Measurements from ENCODE around the gene KCNJ6. TPM values are rescaled to one million over a fixed set of nuclear protein-coding genes. Genes with fewer than 3 reads are reported as not detected.
"Not testable (repeated sequence)": the region's sequence is repeated elsewhere in the genome, so short reads cannot be mapped to it uniquely, and the experiment has no call there.

Gene KCNJ6
- total RNA-seq, 2 donors from 2014 or later = not detected

- not testable (repeated sequence) for H3K27me3 Mint-ChIP-seq (ENCODE audit: low read depth); DNase-seq; H3K9me3 Mint-ChIP-seq; H3K4me3 Mint-ChIP-seq; ATAC-seq (replicated peaks in 1 of 2); H3K4me1 Mint-ChIP-seq (ENCODE audit: low read depth); H3K27ac Mint-ChIP-seq; H3K36me3 Mint-ChIP-seq (ENCODE audit: insufficient read depth in 2 of 2)
Observed at GRCh38 chr21:37591994-37592393, 324.3 kb downstream of the KCNJ6 start.

GRCh38 chr21:37590836-37591235, 325.4 kb downstream of the KCNJ6 start:
- not testable (repeated sequence) for H3K9me3 Mint-ChIP-seq; H3K4me1 Mint-ChIP-seq (ENCODE audit: low read depth); H3K36me3 Mint-ChIP-seq (ENCODE audit: insufficient read depth in 2 of 2); H3K4me3 Mint-ChIP-seq; ATAC-seq (replicated peaks in 1 of 2); H3K27ac Mint-ChIP-seq; DNase-seq; H3K27me3 Mint-ChIP-seq (ENCODE audit: low read depth)

DNA sequence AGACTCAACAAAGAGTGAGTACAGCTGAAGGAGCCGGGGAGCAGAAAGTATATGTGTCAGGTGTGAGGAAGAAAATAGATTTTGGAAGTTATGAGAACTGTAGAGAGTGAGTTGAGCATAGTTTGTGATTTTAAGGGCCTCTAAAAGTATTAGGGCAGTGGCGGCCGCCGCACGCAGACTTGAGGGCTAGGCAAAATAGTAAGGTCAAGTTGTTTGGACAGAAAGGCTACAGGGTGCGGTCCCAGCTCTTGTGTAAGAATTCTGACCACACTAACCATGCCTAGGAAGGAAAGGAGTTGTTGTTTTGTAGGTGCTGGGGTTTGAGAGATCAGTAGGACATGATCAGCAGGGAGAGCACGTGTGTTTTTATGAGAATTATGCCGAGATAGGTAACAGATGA, 327.6 kb downstream of the KCNJ6 start:
- H3K27me3 Mint-ChIP-seq (ENCODE audit: low read depth); ATAC-seq (replicated peaks in 1 of 2); H3K9me3 Mint-ChIP-seq; H3K4me3 Mint-ChIP-seq; DNase-seq; H3K27ac Mint-ChIP-seq; H3K36me3 Mint-ChIP-seq (ENCODE audit: insufficient read depth in 2 of 2); H3K4me1 Mint-ChIP-seq (ENCODE audit: low read depth): not testable (repeated sequence)

DNA sequence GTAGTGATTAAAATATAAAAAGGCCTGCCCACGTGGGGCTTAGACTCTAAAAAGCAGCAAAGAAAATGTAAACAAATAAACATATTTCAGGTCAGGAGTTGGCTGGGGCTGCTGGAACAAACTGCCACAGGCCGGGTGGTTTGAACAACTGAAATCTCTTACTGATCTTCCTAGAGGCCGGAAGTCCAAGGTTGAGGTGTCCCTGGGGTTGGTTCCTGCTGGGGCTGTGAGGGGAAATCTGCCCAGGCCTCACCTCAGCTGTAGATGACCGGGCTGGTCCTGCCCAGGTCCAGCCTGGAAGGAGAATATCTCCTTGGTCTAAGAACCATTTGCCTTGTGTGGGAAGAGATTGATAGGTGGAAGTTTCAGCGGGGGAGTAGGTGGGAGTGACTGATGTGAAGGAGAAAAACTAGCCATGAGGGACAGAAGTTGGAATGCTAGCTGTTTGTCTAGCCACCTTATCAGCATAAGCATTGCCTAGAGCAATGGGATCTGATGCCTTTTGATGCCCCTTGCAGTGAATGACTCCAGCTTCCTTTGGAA, 328.6 kb downstream of the KCNJ6 start:
- H3K4me1 Mint-ChIP-seq (ENCODE audit: low read depth) = peaks cover 7% of the 10 kb centered on the region
- DNase-seq (no peak), ATAC-seq (replicated peaks in 1 of 2) (no peak)
- no peaks in the 10 kb centered on the region for H3K27me3 Mint-ChIP-seq (ENCODE audit: low read depth)
- no peaks in the 10 kb centered on the region for H3K9me3 Mint-ChIP-seq
- H3K27ac Mint-ChIP-seq = no peak overlapping the region
- H3K36me3 Mint-ChIP-seq (ENCODE audit: insufficient read depth in 2 of 2) = no peaks in the 10 kb centered on the region
- no peak overlapping the region for H3K4me3 Mint-ChIP-seq

GRCh38 chr21:37587203-37587602, 329.1 kb downstream of the KCNJ6 start:
- H3K4me1 Mint-ChIP-seq (ENCODE audit: low read depth) = peaks cover 12% of the 10 kb centered on the region
- H3K27ac Mint-ChIP-seq = no peak overlapping the region
- H3K36me3 Mint-ChIP-seq (ENCODE audit: insufficient read depth in 2 of 2) = no peaks in the 10 kb centered on the region
- H3K27me3 Mint-ChIP-seq (ENCODE audit: low read depth) = peaks cover 4% of the 10 kb centered on the region
- DNase-seq = no peak
- H3K4me3 Mint-ChIP-seq = no peak overlapping the region
- no peak for ATAC-seq (replicated peaks in 1 of 2)
- H3K9me3 Mint-ChIP-seq = no peaks in the 10 kb centered on the region

DNA sequence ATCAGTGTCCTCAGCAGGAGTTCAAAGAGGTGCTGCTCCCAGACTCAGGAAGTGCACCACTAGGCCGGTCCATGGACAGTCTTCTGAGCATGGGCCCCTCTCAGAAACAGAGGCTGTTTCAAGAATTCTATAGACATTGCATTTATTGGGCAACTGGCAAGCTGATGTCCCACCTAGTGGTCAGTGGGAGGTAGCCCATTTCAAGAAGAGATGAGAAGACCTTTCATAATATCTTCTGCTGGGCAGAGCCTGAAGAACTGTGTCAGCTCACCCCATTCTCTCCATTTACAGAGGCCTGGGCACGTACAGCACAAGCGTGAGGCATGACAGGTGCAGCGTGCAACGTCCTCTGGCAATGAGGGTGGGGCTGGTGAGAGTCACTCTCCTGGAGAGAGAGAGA, 333.7 kb downstream of the KCNJ6 start:
- Mint-ChIP-seq H3K4me3 (no peak overlapping the region), H3K4me1 (ENCODE audit: low read depth) (peaks cover 12% of the 10 kb centered on the region), H3K27ac (peak overlapping the region; percentile 44), H3K36me3 (ENCODE audit: insufficient read depth in 2 of 2) (peaks cover 5 to 6% of the 10 kb centered on the region in 2 donors), H3K9me3 (peaks cover 0 to 2% of the 10 kb centered on the region in 2 donors), H3K27me3 (ENCODE audit: low read depth) (peaks cover 18% of the 10 kb centered on the region)
- ATAC-seq (replicated peaks in 1 of 2) = peak in 1 of 2 donors; percentile 41
- DNase-seq = peak in 1 of 2 donors; percentile 7

DNA sequence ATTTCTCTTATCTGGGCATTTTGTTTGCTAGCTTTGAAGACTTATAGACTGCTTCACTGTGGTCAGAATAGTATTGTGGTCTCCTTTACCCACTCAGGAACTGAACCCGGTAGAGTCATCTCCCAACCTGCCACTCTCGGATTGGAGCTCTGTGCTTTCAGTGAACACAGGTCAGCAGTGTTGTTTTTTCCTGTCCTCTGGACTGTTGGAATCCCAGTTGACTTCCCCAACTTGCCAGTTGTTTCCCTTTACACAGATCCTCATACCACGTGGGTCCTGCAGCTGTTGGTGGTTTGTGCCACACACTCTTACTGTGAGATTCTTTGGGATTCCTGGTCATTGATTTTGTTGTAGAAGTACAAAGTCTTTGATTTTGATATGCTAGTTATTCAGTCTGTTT, 335.6 kb downstream of the KCNJ6 start:
- peaks cover 18% of the 10 kb centered on the region for H3K27me3 Mint-ChIP-seq (ENCODE audit: low read depth)
- H3K36me3 Mint-ChIP-seq (ENCODE audit: insufficient read depth in 2 of 2) = peaks cover 5 to 6% of the 10 kb centered on the region in 2 donors
- H3K4me1 Mint-ChIP-seq (ENCODE audit: low read depth) = peaks cover 12% of the 10 kb centered on the region
- H3K4me3 Mint-ChIP-seq = no peak overlapping the region
- no peak for DNase-seq
- peaks cover 0 to 2% of the 10 kb centered on the region in 2 donors for H3K9me3 Mint-ChIP-seq
- no peak for ATAC-seq (replicated peaks in 1 of 2)
- no peak overlapping the region for H3K27ac Mint-ChIP-seq

GRCh38 chr21:37579356-37579755, 336.9 kb downstream of the KCNJ6 start:
- Mint-ChIP-seq H3K36me3 (ENCODE audit: insufficient read depth in 2 of 2) (peaks cover 5 to 6% of the 10 kb centered on the region in 2 donors), H3K4me3 (no peak overlapping the region), H3K4me1 (ENCODE audit: low read depth) (peaks cover 12% of the 10 kb centered on the region), H3K27me3 (ENCODE audit: low read depth) (peaks cover 18% of the 10 kb centered on the region), H3K27ac (no peak overlapping the region), H3K9me3 (peaks cover 0 to 2% of the 10 kb centered on the region in 2 donors)
- ATAC-seq (replicated peaks in 1 of 2) = no peak
- DNase-seq = no peak

GRCh38 chr21:37578471-37579126, 337.7 kb downstream of the KCNJ6 start:
- no peak overlapping the region for H3K27ac Mint-ChIP-seq
- H3K36me3 Mint-ChIP-seq (ENCODE audit: insufficient read depth in 2 of 2) = peaks cover 5 to 6% of the 10 kb centered on the region in 2 donors
- H3K27me3 Mint-ChIP-seq (ENCODE audit: low read depth) = peaks cover 18% of the 10 kb centered on the region
- peaks cover 0 to 2% of the 10 kb centered on the region in 2 donors for H3K9me3 Mint-ChIP-seq
- no peak overlapping the region for H3K4me3 Mint-ChIP-seq
- H3K4me1 Mint-ChIP-seq (ENCODE audit: low read depth) = peaks cover 11% of the 10 kb centered on the region
- no peak for ATAC-seq (replicated peaks in 1 of 2)
- no peak for DNase-seq

- ATAC-seq (replicated peaks in 1 of 2); H3K27ac Mint-ChIP-seq; H3K36me3 Mint-ChIP-seq (ENCODE audit: insufficient read depth in 2 of 2); H3K4me1 Mint-ChIP-seq (ENCODE audit: low read depth); DNase-seq; H3K9me3 Mint-ChIP-seq; H3K4me3 Mint-ChIP-seq: not testable (repeated sequence)
- peaks cover 13% of the 10 kb centered on the region for H3K27me3 Mint-ChIP-seq (ENCODE audit: low read depth)
Observed at GRCh38 chr21:37576929-37577328, 339.3 kb downstream of the KCNJ6 start.

DNA sequence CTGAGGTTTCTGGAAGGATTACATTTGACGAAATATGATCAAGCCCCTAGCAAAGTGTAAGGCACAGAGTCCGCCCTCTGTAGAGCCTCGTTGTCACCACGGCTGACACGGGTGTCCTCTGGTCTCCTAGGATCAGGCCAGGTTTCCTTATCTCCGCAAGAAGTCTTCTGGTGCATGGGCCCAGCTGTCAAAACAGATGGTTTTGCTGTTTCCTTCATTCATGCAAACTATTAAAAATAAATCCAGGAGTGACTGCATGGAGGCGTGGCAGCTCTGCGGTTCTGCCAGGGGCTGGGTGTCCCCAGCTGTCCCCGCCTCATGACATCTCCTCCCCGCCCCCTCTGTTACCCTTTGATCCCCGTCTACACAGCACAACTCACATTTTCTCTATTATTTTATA, 340.7 kb downstream of the KCNJ6 start:
- peaks cover 0 to 2% of the 10 kb centered on the region in 2 donors for H3K9me3 Mint-ChIP-seq
- H3K4me1 Mint-ChIP-seq (ENCODE audit: low read depth) = no peaks in the 10 kb centered on the region
- H3K27me3 Mint-ChIP-seq (ENCODE audit: low read depth) = peaks cover 9% of the 10 kb centered on the region
- DNase-seq (no peak), ATAC-seq (replicated peaks in 1 of 2) (no peak)
- H3K27ac Mint-ChIP-seq = no peak overlapping the region
- no peak overlapping the region for H3K4me3 Mint-ChIP-seq
- peaks cover 3 to 6% of the 10 kb centered on the region in 2 donors for H3K36me3 Mint-ChIP-seq (ENCODE audit: insufficient read depth in 2 of 2)

- DNase-seq (no peak), ATAC-seq (replicated peaks in 1 of 2) (no peak)
- Mint-ChIP-seq H3K27ac (no peak overlapping the region), H3K4me3 (no peak overlapping the region), H3K4me1 (ENCODE audit: low read depth) (no peaks in the 10 kb centered on the region), H3K36me3 (ENCODE audit: insufficient read depth in 2 of 2) (peaks cover 3 to 6% of the 10 kb centered on the region in 2 donors), H3K9me3 (peaks cover 0 to 2% of the 10 kb centered on the region in 2 donors), H3K27me3 (ENCODE audit: low read depth) (peaks cover 6% of the 10 kb centered on the region)
Observed at GRCh38 chr21:37574751-37575150, 341.5 kb downstream of the KCNJ6 start.

DNA sequence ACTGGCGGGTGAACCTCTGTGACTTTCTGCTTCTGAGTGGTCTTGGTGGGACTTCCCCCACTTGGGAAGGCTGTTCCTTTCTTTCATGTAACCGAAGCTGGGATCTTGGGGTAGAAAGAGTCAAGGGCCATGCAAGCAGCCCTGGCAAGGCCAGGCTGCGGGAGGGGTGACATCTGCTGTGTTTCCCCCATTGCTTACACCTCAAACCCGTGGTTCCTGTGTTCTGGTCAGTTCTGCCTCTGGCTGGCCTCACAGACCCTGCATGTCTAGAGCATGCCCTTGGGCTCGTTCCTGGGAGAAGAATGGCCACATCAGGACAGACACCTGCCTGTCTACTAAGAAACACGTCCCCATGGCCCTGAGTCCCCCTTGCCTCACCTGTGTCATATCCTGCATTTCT, 341.9 kb downstream of the KCNJ6 start:
- Mint-ChIP-seq H3K36me3 (ENCODE audit: insufficient read depth in 2 of 2) (peaks cover 3% of the 10 kb centered on the region in 2 donors), H3K27ac (no peak overlapping the region), H3K27me3 (ENCODE audit: low read depth) (peaks cover 3% of the 10 kb centered on the region), H3K4me1 (ENCODE audit: low read depth) (no peaks in the 10 kb centered on the region), H3K4me3 (no peak overlapping the region), H3K9me3 (no peaks in the 10 kb centered on the region)
- DNase-seq (no peak), ATAC-seq (replicated peaks in 1 of 2) (no peak)

- H3K27ac Mint-ChIP-seq = no peak overlapping the region
- no peak for ATAC-seq (replicated peaks in 1 of 2)
Observed at GRCh38 chr21:37571442-37571841, 344.8 kb downstream of the KCNJ6 start.

More at GRCh38 chr21:37571442-37571841, 344.8 kb downstream of the KCNJ6 start:
- no peaks in the 10 kb centered on the region for H3K4me1 Mint-ChIP-seq (ENCODE audit: low read depth)
- no peaks in the 10 kb centered on the region for H3K27me3 Mint-ChIP-seq (ENCODE audit: low read depth)
- H3K9me3 Mint-ChIP-seq = no peaks in the 10 kb centered on the region
- no peak overlapping the region for H3K4me3 Mint-ChIP-seq
- DNase-seq = no peak
- H3K36me3 Mint-ChIP-seq (ENCODE audit: insufficient read depth in 2 of 2) = no peaks in the 10 kb centered on the region

Measured in activated T-cell treated with anti-CD3 and anti-CD28 coated beads, Interleukin-2, amount 50 U/mL, for 72 hours (primary cell).